ENCODE measurements around the gene FOXJ2.
A peak's percentile ranks its signal among the peaks of the same experiment; 100 is the strongest.

Gene FOXJ2

DNA sequence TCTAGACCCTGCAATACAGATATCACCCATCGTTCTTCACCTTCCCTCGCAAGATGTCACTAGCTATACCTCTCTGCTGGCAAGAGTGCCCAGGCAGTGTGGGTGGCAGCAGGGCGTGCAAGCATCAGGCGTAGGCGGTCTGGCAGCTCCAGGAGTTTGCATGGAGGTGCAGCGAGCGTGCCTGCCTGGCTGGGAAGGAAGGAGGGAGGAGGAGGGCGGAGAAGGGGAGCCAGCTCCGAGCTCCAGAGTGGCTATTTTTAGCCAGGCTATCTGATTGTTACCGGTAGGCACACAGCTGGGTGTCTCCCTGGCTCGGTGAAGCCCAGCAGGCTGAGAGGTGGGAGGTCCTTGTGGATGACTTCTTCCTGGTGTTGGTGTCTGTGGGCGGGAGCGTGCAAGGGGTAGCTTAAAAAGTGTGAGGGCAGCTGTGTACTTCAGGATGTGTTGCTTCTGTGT is 6.2 kb downstream of the FOXJ2 start:
- no peak for TF ChIP-seq CTCF (IDR thresholded peaks at IDR 0.05; ENCODE audit: insufficient read depth, low read depth, low read length, missing control alignments)
- DNase-seq (ENCODE audit: low read depth) = no peak
- H3K4me3 ChIP-seq (ENCODE audit: low read depth, low read length) = no peak overlapping the region

GRCh38 chr12:8040791-8041190 is 8.3 kb downstream of the FOXJ2 start:
- TF ChIP-seq CTCF (IDR thresholded peaks at IDR 0.05; ENCODE audit: insufficient read depth, low read depth, low read length, missing control alignments) = no peak
- no peak overlapping the region for H3K4me3 ChIP-seq (ENCODE audit: low read depth, low read length)
- DNase-seq (ENCODE audit: low read depth) = no peak

DNA sequence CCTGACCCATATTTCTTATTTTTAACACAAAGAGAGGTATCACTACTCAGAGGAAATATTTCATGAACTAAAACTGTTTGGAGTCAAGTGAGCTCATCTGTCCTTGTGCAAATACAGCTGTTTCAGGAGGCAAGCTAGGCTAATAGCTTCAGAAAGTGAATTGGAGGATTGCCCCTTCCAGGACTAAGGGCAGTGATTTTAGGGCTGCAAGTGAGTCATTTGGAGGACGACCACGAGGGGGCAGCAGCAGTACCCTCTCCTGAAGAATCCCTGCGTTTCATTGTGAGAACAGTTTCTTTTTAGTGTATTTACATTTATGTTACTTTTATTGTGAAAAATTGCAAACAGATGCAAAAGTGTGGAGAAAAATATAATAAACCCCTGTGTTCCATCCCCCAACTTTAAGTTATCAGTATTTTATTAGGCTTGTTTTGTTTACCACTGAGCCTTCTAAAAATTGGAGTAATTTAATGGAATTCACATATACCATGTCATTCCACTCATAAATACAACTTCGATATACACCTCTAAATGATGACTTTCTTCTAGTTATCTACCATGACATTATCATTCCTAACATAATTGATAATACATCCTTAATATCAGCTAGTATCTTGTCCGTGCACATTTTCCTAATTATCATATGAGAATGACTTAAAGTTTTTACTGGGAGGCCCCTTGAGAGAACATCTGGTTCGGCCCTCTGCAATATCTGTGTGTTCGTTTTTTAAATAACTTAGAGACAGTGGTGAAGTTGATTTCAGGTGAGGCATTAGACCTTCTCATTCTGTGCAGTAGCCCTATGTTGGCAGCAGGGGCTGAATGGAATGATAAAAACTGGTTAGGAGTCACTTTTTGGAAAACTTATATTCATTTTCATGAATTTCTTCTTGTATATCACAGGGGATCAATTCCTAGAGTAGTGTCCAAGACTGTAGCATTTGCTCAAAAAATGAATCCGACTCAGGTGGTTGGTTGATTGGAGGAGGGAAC is 13.7 kb downstream of the FOXJ2 start:
- DNase-seq (ENCODE audit: low read depth) = peak; percentile 80
- H3K4me3 ChIP-seq (ENCODE audit: low read depth, low read length) = no peak overlapping the region
- TF ChIP-seq CTCF (IDR thresholded peaks at IDR 0.05; ENCODE audit: insufficient read depth, low read depth, low read length, missing control alignments) = peak; percentile 85

- no peak overlapping the region for H3K4me3 ChIP-seq (ENCODE audit: low read depth, low read length)
- no peak for TF ChIP-seq CTCF (IDR thresholded peaks at IDR 0.05; ENCODE audit: insufficient read depth, low read depth, low read length, missing control alignments)
- DNase-seq (ENCODE audit: low read depth) = no peak
Observed at GRCh38 chr12:8047842-8048241, 15.3 kb downstream of the FOXJ2 start.

GRCh38 chr12:8048906-8049305 is 16.4 kb downstream of the FOXJ2 start:
- no peak for TF ChIP-seq CTCF (IDR thresholded peaks at IDR 0.05; ENCODE audit: insufficient read depth, low read depth, low read length, missing control alignments)
- no peak for DNase-seq (ENCODE audit: low read depth)
- H3K4me3 ChIP-seq (ENCODE audit: low read depth, low read length) = no peak overlapping the region

DNA sequence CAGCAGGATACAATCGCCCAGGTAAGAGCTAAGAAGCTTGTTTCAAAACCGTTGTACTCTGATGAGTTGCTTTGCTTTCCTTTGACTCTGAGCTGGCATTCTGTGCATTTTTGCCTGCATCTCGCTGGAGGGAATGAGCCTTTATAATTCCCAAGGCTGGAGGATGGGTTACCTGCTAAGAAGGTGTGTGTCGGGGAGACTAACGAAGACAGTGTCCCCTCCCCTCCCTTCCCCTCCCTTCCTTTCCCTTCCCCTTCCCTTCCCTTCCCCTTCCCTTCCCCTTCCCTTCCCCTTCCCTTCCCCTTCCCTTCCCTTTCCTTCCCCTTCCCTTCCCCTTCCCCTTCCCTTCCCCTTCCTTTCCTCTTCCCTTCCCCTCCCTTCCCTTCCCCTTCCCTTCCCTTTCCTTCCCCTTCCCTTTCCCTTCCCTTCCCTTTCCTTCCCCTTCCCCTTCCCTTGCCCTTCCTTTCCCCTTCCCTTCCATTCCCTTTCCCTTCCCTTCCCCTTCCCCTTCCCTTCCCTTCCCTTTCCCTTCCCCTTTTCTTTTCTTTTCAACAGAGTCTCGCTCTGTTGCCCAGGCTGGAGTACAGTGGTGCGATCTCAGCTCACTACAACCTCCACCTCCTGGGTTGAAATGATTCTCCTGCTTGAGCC is 18.2 kb downstream of the FOXJ2 start:
- H3K4me3 ChIP-seq (ENCODE audit: low read depth, low read length) = no peak overlapping the region
- DNase-seq (ENCODE audit: low read depth) = no peak
- TF ChIP-seq CTCF (IDR thresholded peaks at IDR 0.05; ENCODE audit: insufficient read depth, low read depth, low read length, missing control alignments) = no peak

Data from GM12865 (cell line).